GM12892 (cell line): ENCODE data around the gene DPPA3.
"Not testable (repeated sequence)": the region's sequence is repeated elsewhere in the genome, so short reads cannot be mapped to it uniquely, and the experiment has no call there.

ENCODE experiments used
- DNase-seq: peaks from one replicate; pipeline ENCODE4 v3.0.0; 2011; ENCODE audit not compliant: insufficient read length
- FAIRE-seq: peaks from 2 replicates; lab custom pipeline; 2011; peaks lifted over from hg19 to GRCh38; lab: Jason Lieb, UNC
- POLR2A ChIP-seq: IDR thresholded peaks from 2 replicates; pipeline ENCODE4 v1.6.1; 2011; ENCODE audit warnings: low read depth, low read length, control low read depth
- POLR2AphosphoS5 ChIP-seq: IDR thresholded peaks from 2 replicates; pipeline ENCODE4 v1.6.1; 2011; ENCODE audit warnings: low read depth, low read length, control low read depth
- TAF1 ChIP-seq: IDR thresholded peaks from 2 replicates; pipeline ENCODE4 v1.6.1; 2011; ENCODE audit warnings: low read depth, mild to moderate bottlenecking, control low read depth, low read length, borderline replicate concordance

Gene DPPA3

DNA sequence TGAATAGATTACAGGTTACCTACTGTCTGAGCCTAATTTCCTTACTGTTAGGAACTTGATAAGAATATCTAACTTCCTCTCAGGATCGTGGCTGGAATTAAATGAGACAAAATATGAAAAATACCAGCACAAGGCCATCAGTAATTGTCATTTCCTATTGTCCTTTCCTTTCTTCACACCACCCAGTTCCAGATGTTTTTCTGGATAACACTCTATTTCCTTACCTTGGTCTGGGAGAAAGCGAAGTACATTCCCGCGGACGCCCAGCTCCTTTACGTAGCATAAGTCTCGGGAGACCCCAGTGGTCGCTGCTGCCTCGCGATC is 16.0 kb upstream of the DPPA3 start:
- DNase-seq: no peak
- TF ChIP-seq POLR2A (no peak), POLR2AphosphoS5 (no peak), TAF1 (no peak)
- no peak for FAIRE-seq

- FAIRE-seq (no peak), DNase-seq (no peak)
- TF ChIP-seq POLR2A (no peak), TAF1 (no peak), POLR2AphosphoS5 (no peak)
These were observed 15.6 kb upstream of the DPPA3 start, which contains the start of gene GDF3 for GRCh38 chr12:7695566-7696197. GDF3 (minus strand) TSS chr12:7695775; CDS start chr12:7695728, 47 bp downstream.

- FAIRE-seq: no peak
- TF ChIP-seq POLR2A (no peak), POLR2AphosphoS5 (no peak), TAF1 (no peak)
- no peak for DNase-seq
These were observed 5.4 kb upstream of the DPPA3 start for GRCh38 chr12:7705846-7706245.

GRCh38 chr12:7709969-7710675 is 1.1 kb upstream of the DPPA3 start:
- no peak for FAIRE-seq
- TF ChIP-seq POLR2A: no peak
- no peak for TF ChIP-seq POLR2AphosphoS5
- no peak for TF ChIP-seq TAF1
- DNase-seq: no peak

DNA sequence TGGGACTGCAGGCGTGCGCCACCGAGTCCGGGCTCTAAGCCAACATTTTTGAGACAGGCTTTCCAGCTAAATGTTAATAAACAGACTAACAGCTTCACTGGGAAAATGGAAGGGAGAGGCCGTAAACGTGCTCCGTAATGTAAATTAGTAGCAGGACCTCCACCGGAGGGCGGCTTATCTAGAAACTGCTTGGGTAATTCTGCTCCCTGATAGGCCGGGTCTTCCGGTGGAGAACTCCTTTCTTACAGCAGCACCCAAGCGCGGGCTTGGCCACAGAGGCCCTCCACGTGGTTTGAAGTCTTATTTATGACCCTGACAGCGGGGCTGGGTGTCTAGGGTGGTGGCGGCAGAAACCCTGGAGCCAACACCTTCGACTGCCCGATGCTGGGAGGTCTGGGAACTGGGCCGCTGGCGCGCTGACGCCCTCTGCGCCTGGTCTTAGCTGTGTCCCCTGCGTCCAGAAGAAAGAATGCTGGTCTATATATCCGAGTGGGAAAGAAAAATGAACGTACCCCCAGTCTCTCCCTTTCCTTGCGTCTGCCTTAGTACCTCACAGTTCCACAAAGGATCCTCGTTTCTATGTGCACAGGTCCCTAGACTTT is 1.7 kb downstream of the DPPA3 start:
- TF ChIP-seq POLR2AphosphoS5 (no peak), POLR2A (no peak), TAF1 (no peak)
- FAIRE-seq (no peak), DNase-seq (no peak)

DNA sequence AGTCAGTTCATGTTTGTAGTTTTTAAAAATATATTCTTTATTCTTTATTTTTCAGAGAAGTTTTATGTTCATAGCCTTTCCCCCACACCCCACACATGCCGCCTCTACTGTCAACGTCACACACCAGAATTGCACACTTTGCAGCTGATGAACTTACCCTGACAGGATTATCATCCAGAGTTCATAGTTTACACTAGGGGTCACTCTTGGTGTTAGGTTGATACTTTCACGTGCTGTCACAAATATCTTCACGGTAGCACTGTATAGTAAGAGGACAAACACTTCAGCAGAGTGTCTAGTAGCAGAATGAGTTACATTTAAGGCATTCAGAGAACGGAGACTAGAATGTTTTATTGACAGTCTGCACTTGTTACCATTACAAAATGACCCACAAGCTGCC is 5.1 kb downstream of the DPPA3 start:
- DNase-seq (no peak), FAIRE-seq (no peak)
- TF ChIP-seq TAF1 (no peak), POLR2AphosphoS5 (no peak), POLR2A (no peak)

DNA sequence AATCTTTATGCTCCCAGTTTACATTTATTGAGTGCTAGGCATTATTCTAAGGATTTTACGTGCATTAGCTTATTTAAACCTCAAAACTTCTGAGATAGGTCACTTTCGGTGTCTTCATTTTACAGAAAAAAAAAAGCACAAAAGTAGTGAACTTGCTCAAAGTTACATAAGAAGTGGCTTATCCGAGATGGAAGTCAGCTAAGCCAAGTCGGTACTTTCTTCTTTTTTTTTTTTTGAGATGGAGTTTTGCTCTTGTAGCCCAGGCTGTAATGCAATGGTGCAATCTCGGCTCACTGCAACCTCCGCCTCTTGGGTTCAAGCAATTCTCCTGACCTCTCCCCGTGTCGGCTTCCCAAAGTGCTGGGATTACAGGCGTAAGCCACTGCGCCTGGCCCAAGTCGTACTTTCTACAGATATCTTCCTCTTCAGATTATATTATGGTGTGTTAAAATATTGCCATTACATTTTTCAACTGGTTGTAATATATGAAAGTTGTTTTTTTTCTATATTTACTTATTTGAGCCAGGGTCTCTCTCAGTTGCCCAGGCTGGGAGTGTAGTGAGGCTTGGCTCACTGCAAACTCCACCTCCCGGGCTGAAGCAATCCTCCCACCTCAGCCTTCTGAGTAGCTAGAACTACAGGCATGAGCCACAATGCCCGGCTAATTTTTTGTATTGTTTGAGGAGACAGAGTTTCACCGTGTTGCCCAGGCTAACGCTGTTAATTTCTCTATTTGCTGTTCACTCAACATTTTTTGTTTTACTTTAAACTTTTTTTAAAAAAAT is 8.9 kb downstream of the DPPA3 start:
- DNase-seq (no peak), FAIRE-seq (no peak)
- TF ChIP-seq TAF1: no peak
- no peak for TF ChIP-seq POLR2AphosphoS5
- TF ChIP-seq POLR2A: no peak

- DNase-seq (no peak), FAIRE-seq (no peak)
- TF ChIP-seq TAF1: no peak
- no peak for TF ChIP-seq POLR2AphosphoS5
- TF ChIP-seq POLR2A: no peak
These were observed 12.7 kb downstream of the DPPA3 start for GRCh38 chr12:7723926-7724325.

- no peak for TF ChIP-seq POLR2A
- no peak for TF ChIP-seq TAF1
- no peak for TF ChIP-seq POLR2AphosphoS5
- DNase-seq (no peak), FAIRE-seq (peak; percentile 40)
These were observed 18.5 kb downstream of the DPPA3 start for GRCh38 chr12:7729746-7730145.

DNA sequence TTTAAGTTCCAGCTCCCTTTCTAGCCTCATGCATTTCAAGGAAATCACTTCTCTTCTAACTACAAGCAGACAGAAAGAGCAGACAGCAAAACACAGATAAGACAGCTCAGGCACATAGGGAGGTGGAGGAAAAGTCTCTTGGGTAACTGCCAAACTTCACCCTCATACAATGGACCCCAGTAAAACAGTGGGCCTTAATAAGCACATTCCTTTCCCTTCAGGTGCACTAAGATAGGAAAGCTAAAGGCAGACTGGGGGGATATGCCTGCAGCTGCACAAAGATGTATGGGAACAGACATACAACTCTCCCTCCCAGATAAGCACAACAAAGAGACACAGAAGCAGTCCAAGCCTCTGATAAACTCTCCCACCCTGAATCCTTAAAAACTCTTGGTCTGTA is 19.8 kb downstream of the DPPA3 start:
- FAIRE-seq: not testable (repeated sequence)

DNA sequence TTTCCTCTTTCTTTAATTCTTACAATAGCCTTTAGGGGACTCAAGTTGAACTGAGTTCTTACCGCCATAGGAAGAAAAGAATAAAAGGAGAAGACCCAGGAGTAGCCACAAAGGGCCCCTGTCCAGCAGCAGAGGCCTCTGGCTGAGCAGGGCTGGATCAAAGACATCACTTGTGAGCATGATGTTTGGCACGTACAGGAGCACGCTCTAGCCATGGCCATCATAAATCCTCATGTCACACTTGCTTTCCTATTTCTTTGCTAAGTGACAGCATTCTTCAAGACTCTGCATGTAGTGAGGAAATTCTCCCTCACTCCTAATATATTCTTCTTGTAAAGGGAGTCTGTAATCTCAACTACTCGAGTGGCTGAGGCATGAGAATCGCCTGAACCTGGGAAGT is 20.3 kb downstream of the DPPA3 start:
- FAIRE-seq (no peak), DNase-seq (no peak)

More for the DNA sequence above, 19.8 kb downstream of the DPPA3 start:
- not testable (repeated sequence) for DNase-seq

DNA sequence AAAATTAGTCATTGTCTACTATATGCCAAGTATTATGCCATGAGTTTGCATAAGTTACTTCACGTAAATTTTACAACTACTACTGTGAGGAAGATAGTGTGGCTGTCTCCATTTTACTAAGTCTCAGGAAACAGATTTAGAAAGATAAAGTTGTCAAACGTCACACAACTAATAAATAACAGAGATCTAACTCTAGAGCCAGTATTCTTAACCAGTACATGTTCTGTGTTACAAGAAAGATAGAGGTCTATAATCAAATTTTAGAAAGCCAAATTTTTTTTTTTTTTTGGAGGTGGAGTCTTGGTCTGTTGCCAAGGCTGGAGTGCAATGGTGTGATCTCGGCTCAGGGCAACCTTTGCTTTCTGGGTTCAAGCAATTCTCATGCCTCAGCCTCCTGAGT is 21.8 kb downstream of the DPPA3 start:
- FAIRE-seq (no peak), DNase-seq (no peak)
- TF ChIP-seq POLR2AphosphoS5 (no peak), POLR2A (no peak), TAF1 (no peak)

More for the DNA sequence above, 20.3 kb downstream of the DPPA3 start:
- TF ChIP-seq POLR2AphosphoS5 (no peak), TAF1 (no peak), POLR2A (no peak)
